OCI-LY3 (cell line): ENCODE results near the gene USP20.

Experiments
- H2AFZ ChIP-seq: fragments of 200-600, 300-600 bp; shearing (Covaris generic); 2 replicates; pipeline ENCODE4 v1.6.0; 2014; ENCODE audit warnings: antibody characterized with exemption, low read depth, low read length
- H3K27ac ChIP-seq: fragments of 200-600, 300-600 bp; sonication (generic); 2 replicates; pipeline ENCODE4 v1.5.1; 2014; ENCODE audit warnings: mild to moderate bottlenecking, low read length, moderate library complexity, mixed read lengths
- H3K27me3 ChIP-seq: fragments of 200-600, 300-600 bp; sonication (generic); 2 replicates; pipeline ENCODE4 v1.6.1; 2014; ENCODE audit warnings: low read depth, low read length, mixed read lengths
- H3K36me3 ChIP-seq: fragments of 200-600, 300-600 bp; sonication (generic); replicated peaks from 2 replicates; pipeline ENCODE3; 2014; ENCODE audit warnings: low read depth, low read length, mixed read lengths
- H3K4me1 ChIP-seq: fragments of 300-600, 200-600 bp; sonication (generic); 2 replicates; pipeline ENCODE4 v1.6.1; 2014; ENCODE audit warnings: low read length, mixed read lengths
- H3K4me2 ChIP-seq: fragments of 200-600, 300-600 bp; sonication (generic); 2 replicates; pipeline ENCODE4 v1.6.1; 2014; ENCODE audit warnings: low read length, mixed read lengths
- H3K4me3 ChIP-seq: fragments of 300-600, 200-600 bp; sonication (generic); 2 replicates; pipeline ENCODE4 v1.5.1; 2014; ENCODE audit warnings: antibody characterized with exemption, mild to moderate bottlenecking, low read length, moderate library complexity
- H3K79me2 ChIP-seq: fragments of 300-600, 200-600 bp; shearing (Covaris generic); 2 replicates; pipeline ENCODE4 v1.6.1; 2014; ENCODE audit warnings: mild to moderate bottlenecking, low read length, mixed read lengths
- H3K9ac ChIP-seq: fragments of 300-600, 200-600 bp; shearing (Covaris generic); 2 replicates; pipeline ENCODE4 v1.6.0; 2014; ENCODE audit warnings: mild to moderate bottlenecking, low read length, moderate library complexity
- H3K9me3 ChIP-seq: fragments of 200-600, 300-600 bp; shearing (Covaris generic); 2 replicates; pipeline ENCODE4 v1.6.1; 2014; ENCODE audit warnings: low read length, mixed read lengths; ENCODE audit not compliant: insufficient read depth
- H4K20me1 ChIP-seq: fragments of 200-600, 300-600 bp; sonication (generic); 2 replicates; pipeline ENCODE4 v1.6.1; 2016; ENCODE audit warnings: low read length, mixed read lengths; ENCODE audit not compliant: insufficient read depth
- CTCF ChIP-seq: fragments of 200-600, 300-600 bp; sonication (generic); IDR thresholded peaks from 2 replicates; pipeline ENCODE4 v1.5.1; 2014; ENCODE audit warnings: antibody characterized with exemption, low read length, low read depth
- EZH2phosphoT487 ChIP-seq: fragments of 200-600 bp; shearing (Covaris generic); IDR thresholded peaks from 2 replicates; pipeline ENCODE4 v1.6.1; 2018; ENCODE audit warnings: antibody characterized with exemption, mixed run types, low read depth

The USP20 gene

GRCh38 chr9:129850821-129851550 lies 15.7 kb downstream of the USP20 start:
- H3K36me3 ChIP-seq = no peaks in the 10 kb centered on the region
- TF ChIP-seq EZH2phosphoT487 (no peak), CTCF (no peak)
- H3K79me2 ChIP-seq = no peaks in the 10 kb centered on the region
- no peaks in the 10 kb centered on the region for H4K20me1 ChIP-seq
- H3K4me2 ChIP-seq = no peak overlapping the region
- H3K27ac ChIP-seq = no peak overlapping the region
- H3K9me3 ChIP-seq = no peaks in the 10 kb centered on the region
- no peak overlapping the region for H3K4me3 ChIP-seq
- H3K27me3 ChIP-seq = no peaks in the 10 kb centered on the region
- no peak overlapping the region for H2AFZ ChIP-seq
- H3K4me1 ChIP-seq = no peaks in the 10 kb centered on the region
- H3K9ac ChIP-seq = no peak overlapping the region

GRCh38 chr9:129851821-129852220 lies 16.6 kb downstream of the USP20 start:
- Histone ChIP-seq H2AFZ (no peak overlapping the region), H3K27ac (no peak overlapping the region), H3K9ac (no peak overlapping the region), H4K20me1 (no peaks in the 10 kb centered on the region), H3K4me2 (no peak overlapping the region), H3K9me3 (no peaks in the 10 kb centered on the region), H3K79me2 (no peaks in the 10 kb centered on the region), H3K4me1 (no peaks in the 10 kb centered on the region), H3K27me3 (no peaks in the 10 kb centered on the region), H3K36me3 (no peaks in the 10 kb centered on the region), H3K4me3 (no peak overlapping the region)
- TF ChIP-seq EZH2phosphoT487 (no peak), CTCF (no peak)

- Histone ChIP-seq H3K79me2 (no peaks in the 10 kb centered on the region), H3K36me3 (no peaks in the 10 kb centered on the region), H3K4me2 (no peak overlapping the region), H4K20me1 (no peaks in the 10 kb centered on the region), H3K27me3 (no peaks in the 10 kb centered on the region), H3K9me3 (no peaks in the 10 kb centered on the region), H3K27ac (no peak overlapping the region), H3K4me3 (no peak overlapping the region), H3K4me1 (no peaks in the 10 kb centered on the region), H3K9ac (no peak overlapping the region), H2AFZ (no peak overlapping the region)
- TF ChIP-seq EZH2phosphoT487 (no peak), CTCF (no peak)
These were observed 17.3 kb downstream of the USP20 start for GRCh38 chr9:129852579-129852978.

- Histone ChIP-seq H3K9ac (no peak overlapping the region), H3K4me1 (no peaks in the 10 kb centered on the region), H3K79me2 (no peaks in the 10 kb centered on the region), H2AFZ (no peak overlapping the region), H3K4me2 (no peak overlapping the region), H3K27me3 (no peaks in the 10 kb centered on the region), H3K36me3 (no peaks in the 10 kb centered on the region), H4K20me1 (no peaks in the 10 kb centered on the region), H3K9me3 (no peaks in the 10 kb centered on the region), H3K27ac (no peak overlapping the region), H3K4me3 (no peak overlapping the region)
- TF ChIP-seq EZH2phosphoT487 (no peak), CTCF (no peak)
These were observed 18.4 kb downstream of the USP20 start for GRCh38 chr9:129853614-129854013.
